GM10266 (cell line): Measurements from ENCODE around the gene PLD5.
A peak's percentile ranks its signal among the peaks of the same experiment; 100 is the strongest.

Experiments
- DNase-seq: peaks from one replicate; pipeline ENCODE4 v3.0.0; 2012; ENCODE audit errors: extremely low spot score
- TF ChIP-seq, protein P1 (sequence below): IDR thresholded peaks from 2 replicates; pipeline ENCODE4 v1.5.1; 2012; ENCODE audit warnings: mild to moderate bottlenecking, low read depth; ENCODE audit not compliant: control insufficient read depth, insufficient read depth; ENCODE audit errors: missing control alignments

The PLD5 gene

DNA sequence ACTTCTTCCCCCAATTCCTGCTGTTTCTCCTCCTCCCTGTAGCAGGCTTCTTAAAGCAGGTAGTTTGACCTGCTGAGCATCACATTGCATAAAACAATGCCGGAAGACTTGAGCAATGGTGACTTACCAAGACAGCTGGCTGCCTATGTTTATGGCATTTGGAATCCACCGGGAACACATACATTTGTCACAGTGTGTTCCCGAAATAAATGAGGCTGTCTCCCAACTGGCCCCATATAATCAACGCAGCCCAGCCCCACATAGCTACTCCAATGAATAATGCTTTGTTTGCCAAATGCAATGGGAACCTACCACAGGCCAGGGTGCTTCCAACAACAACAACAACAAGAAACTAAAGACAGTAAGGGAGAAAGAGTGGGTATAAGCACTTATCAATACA, 339.5 kb downstream of the PLD5 start:
- TF ChIP-seq, protein P1, sequence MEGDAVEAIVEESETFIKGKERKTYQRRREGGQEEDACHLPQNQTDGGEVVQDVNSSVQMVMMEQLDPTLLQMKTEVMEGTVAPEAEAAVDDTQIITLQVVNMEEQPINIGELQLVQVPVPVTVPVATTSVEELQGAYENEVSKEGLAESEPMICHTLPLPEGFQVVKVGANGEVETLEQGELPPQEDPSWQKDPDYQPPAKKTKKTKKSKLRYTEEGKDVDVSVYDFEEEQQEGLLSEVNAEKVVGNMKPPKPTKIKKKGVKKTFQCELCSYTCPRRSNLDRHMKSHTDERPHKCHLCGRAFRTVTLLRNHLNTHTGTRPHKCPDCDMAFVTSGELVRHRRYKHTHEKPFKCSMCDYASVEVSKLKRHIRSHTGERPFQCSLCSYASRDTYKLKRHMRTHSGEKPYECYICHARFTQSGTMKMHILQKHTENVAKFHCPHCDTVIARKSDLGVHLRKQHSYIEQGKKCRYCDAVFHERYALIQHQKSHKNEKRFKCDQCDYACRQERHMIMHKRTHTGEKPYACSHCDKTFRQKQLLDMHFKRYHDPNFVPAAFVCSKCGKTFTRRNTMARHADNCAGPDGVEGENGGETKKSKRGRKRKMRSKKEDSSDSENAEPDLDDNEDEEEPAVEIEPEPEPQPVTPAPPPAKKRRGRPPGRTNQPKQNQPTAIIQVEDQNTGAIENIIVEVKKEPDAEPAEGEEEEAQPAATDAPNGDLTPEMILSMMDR: no peak
- DNase-seq: no peak

DNA sequence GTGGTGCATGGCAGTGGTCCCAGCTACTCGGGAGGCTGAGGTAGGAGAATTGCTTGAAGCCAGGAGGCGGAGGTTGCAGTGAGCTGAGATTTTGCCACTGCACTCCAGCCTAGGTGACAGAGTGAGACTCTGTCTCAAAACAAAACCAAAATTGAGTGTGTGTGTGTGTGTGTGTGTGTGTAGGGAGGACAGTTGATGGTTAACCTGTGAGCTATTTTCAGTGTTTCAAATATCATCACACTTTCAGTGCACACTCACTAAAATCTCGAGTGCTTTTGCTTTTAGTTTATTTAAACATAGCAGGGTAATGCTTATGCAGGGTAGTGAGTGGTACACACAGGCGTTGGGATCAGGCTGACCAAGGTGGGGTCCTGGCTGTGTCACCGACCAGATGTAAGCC, 344.7 kb downstream of the PLD5 start:
- peak; percentile 13 for DNase-seq

DNA sequence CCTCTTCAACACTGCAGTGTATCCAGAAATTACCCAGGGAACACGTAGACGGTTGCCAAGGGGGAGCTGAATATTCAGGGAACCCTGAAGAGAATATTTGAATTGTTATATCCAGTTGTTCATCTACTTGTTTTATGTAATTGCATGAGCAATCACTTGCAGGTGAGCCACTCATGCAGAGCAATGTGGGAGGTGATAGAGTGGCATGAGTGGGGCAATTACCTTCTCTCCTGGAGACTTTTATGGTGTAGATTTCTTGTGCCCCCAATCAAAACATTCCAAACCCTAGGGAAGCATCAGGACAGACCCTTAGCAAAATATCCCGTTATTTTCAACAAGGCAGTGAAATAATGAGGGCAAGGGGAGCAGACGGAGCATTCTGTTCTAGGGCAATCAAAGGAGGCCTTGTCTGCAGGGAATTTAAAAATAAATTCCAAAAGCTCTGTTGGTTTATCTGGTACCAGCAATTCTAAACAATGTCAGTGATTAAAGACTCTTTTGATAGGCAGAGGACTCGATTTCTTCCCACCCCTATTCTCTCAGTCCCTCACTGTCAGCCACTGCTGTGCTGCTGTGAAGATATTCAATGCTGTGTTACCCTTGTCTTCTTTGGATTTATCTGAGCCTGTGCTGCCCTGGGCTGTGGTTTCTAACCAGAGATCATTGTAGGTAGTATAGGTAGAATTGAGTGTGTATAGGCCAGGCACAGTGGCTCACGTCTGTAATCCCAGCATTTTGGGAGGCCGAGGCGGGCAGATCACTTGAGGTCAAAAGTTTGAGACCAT, 345.4 kb downstream of the PLD5 start:
- DNase-seq: no peak
- TF ChIP-seq, protein P1: no peak

DNA sequence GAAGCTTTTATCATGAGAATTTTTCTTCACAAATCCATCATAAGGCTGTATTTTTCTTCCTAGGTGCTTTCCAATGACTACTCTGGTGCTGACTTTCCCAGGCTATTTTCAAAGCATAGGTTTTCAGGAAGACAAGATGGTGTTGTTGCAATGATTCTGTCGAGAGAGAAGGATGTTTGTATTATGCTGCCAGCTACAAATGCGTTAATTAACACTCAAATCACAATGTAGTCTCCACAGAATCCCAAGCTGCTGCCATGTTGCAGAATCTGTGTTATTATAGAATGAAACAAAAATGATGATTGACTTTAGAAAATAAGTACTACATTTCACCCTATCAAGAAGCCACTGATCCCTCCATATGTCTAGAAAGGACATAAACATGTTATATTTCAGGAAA, 346.1 kb downstream of the PLD5 start:
- TF ChIP-seq, protein P1: no peak

DNA sequence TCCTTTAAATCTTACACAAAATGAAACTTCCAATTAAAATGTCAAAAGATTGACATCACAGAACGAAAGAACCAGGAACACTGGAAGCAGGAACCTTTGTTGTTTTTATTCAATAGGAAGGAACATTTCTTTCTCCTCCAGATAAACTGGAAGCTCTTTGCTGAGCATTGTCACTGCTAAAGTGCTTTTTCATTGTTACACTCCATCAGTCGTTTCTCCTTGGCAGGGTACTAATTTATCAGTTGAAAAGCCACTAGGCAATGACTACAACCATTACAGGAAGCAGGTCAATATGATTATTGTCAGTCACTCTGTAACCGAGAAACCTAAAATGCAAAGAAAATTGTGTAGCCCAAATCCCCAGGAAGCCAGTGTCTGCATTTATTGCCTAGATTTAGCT, 362.4 kb downstream of the PLD5 start:
- TF ChIP-seq, protein P1: no peak
- DNase-seq: no peak

More for the DNA sequence above, 346.1 kb downstream of the PLD5 start:
- DNase-seq: no peak

DNA sequence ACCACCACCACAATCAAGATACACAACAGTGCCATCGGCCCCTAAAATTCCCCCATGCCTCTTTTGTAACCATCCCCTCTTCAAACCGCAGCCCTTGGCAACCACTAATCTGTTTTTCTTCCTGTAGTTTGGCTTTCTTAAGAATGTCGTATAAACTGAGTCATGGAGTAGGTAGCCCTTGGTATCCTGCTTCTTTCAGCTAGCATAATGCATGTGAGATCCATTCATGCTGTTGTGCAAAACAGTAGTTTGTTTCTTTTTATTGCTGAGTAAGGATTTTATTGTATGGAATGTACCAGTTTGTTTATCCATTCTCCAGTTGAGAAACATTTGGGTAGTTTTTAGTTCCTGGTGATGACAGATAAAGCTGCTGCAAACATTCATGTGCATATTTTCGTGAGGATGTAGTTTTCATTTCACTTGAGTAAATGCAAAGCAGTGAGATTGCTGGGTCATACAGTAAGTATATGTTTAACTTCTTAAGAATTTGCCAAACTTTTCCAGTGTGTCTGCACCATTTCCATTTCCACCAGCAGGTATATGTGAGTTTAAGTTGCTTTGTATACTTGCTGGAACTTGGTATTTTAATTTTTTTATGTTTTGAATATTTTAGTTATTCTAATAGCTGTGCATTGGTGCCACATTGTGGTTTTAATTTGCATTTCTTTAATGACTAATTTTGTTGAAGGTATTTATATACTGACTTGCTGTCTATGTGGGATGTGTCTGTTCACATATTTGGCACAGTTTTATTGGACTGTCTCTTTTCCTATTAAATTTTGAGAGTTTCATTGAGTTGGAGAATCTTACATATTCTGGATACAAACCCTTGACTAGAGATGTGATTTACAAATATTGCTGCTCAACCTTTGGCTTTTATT, 377.2 kb downstream of the PLD5 start:
- no peak for DNase-seq
- TF ChIP-seq, protein P1: no peak

DNA sequence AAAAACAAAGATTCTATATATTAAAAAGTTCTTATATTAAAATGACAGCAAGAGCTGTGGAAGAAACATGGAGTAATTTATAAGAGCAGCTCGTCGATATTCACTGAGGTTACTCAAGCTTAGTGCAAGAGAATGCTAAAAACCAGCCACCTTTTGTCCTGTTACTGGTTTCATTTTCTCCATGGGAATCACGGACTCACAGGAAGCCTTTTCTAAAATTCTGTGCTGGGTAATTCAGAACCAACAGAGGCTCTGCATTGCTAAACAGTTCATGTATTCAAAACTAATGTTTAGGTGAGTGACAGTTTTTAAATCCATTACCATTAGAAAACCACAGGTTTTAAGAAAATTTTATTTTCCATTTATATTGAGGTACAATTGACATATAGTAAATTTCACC, 377.8 kb downstream of the PLD5 start:
- TF ChIP-seq, protein P1: no peak
- no peak for DNase-seq
